ENCODE data around the gene ACAA1. TPM values are rescaled to one million over a fixed set of nuclear protein-coding genes. Genes with fewer than 3 reads are reported as not detected.

Gene ACAA1
- total RNA-seq, 2 experiments from 2014 or later, result 99.7 to 104 TPM

DNA sequence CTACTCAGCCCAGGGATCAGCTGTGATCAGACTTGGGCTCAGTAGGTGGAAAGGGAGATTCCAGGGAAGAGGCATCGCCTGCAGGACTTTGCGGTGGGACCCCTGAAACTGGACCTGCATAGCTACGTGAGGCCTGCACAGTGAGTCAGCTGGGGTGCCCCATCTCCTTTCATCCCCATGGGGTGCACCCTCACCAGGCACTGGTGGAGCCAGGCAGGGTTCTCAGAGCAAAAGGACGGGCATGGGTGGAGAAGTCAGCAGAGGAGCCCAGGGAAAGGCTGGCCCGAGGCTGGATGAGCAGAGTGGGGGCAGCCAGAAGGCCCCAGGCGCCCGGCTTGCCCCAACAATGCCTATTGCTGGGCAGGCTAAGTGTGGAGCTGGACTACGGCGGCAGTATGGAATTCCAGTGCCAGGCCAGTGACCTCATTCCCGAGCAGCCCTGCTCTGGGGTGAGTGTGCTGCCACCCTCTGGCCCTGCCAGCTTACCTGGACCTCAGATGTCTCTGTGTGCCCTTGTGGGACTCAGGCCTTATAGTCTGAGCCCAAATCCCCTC lies 19.7 kb downstream of the ACAA1 start:
- ChIA-PET POLR2A (interaction anchor here (0.6 to 1.3 kb wide), 2 partner anchors 229 to 1156 kb away, joined by 3 to 5 read pairs; partner anchors contain the start of gene XYLB), CTCF (interaction anchor here (0.9 to 4.9 kb wide), 17 partner anchors 7 to 363 kb away, joined by 3 to 37 read pairs (median 4); partner anchors contain the start of genes ACAA1 and XYLB)
- Mint-ChIP-seq H3K36me3 (ENCODE audit: low read depth) (peaks cover 20% of the 10 kb centered on the region), H3K9me3 (ENCODE audit: insufficient read depth) (no peaks in the 10 kb centered on the region), H3K4me3 (no peak overlapping the region), H3K27ac (no peak overlapping the region), H3K4me1 (ENCODE audit: low read depth) (peaks cover 5% of the 10 kb centered on the region), H3K27me3 (ENCODE audit: low read depth) (no peaks in the 10 kb centered on the region)
- no peak for DNase-seq
- ATAC-seq, result no peak

DNA sequence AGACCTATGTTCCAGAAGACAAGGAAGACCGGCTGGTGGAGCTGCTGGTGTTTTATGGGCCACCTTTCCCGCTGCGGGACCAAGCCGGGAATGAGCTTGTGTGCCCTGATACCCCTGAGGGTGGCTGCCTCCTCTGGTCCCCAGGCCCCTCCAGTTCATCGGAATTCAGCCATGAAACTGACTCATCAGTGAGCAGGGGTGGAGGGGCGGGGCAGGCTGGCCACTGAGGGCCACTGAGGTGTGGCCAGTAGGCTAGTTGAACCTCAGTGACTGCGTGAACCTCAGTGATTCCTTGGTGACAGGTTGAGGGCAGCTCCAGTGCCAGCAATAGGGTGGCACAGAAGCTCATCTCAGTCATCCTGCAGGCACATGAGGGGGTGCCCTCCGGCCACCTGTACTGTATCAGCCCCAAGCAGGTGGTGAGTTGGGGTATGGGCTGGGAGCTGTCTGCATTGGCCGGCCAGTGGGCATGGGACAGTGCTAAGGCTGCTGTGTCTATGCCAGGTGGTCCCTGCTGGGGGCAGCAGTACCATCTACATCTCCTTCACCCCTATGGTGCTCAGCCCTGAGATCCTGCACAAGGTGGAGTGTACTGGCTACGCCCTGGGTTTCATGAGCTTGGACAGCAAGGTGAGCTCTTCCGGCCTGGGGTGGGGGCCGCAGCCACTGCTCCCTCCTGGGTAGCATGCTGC lies 20.3 kb downstream of the ACAA1 start:
- peaks cover 5% of the 10 kb centered on the region for H3K4me1 Mint-ChIP-seq (ENCODE audit: low read depth)
- ChIA-PET CTCF (interaction anchor here (1.0 to 4.9 kb wide), 10 partner anchors 15 to 363 kb away, joined by 3 to 37 read pairs (median 4); partner anchors contain the start of genes ACAA1 and XYLB), POLR2A (interaction anchor here (1.3 to 1.4 kb wide), 2 partner anchors 23 to 230 kb away, joined by 3 to 5 read pairs; partner anchors contain the start of gene XYLB)
- no peaks in the 10 kb centered on the region for H3K27me3 Mint-ChIP-seq (ENCODE audit: low read depth)
- H3K4me3 Mint-ChIP-seq, result no peak overlapping the region
- H3K9me3 Mint-ChIP-seq (ENCODE audit: insufficient read depth), result no peaks in the 10 kb centered on the region
- ATAC-seq (no peak), DNase-seq (no peak)
- H3K27ac Mint-ChIP-seq, result no peak overlapping the region
- H3K36me3 Mint-ChIP-seq (ENCODE audit: low read depth), result peaks cover 16% of the 10 kb centered on the region

DNA sequence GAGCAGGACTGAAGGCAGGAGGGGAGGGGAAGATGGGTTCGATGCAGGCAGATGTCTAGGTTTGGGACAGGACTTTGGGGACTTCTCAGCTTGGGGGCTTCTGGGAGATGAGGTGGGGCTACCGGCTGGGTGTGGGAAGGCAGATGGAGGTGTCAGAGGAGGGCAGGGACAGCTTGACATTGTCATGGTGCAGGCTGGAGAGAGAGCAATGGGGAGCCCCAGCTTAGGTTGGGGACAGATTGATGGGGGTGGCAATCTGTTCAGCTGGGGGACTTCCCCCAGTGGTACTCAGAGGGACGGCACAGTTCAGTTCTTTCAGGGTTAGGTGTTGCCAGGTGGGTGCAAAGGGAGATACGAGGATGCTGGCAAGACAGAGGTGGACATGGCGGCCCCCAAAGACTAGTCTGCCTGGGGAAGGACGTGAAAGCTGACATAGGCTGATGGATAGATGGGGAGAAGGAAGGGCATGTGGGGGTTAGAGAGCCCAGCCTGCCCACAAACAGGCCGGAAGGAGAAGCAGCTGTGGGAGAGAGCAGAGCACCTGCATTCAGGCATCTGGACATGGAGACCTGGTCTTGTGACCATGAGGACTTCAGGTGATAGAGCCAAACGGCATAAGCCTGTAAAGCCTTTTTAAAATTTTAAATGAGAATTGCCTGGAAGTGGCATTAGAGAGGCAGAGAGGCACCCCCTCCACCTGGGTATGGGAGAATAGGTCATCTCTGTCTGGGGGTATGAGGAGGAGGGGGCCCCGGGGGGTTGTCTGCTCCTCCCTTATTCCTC lies 21.1 kb downstream of the ACAA1 start:
- ATAC-seq (no peak), DNase-seq (no peak)
- Mint-ChIP-seq H3K4me1 (ENCODE audit: low read depth) (peaks cover 5% of the 10 kb centered on the region), H3K27me3 (ENCODE audit: low read depth) (no peaks in the 10 kb centered on the region), H3K9me3 (ENCODE audit: insufficient read depth) (no peaks in the 10 kb centered on the region), H3K27ac (no peak overlapping the region), H3K36me3 (ENCODE audit: low read depth) (peaks cover 13% of the 10 kb centered on the region), H3K4me3 (no peak overlapping the region)
- POLR2A ChIA-PET, result interaction anchor here (1.4 kb wide), 1 partner anchor 22 kb away, joined by 3 read pairs; no protein-coding TSS in a partner anchor
- CTCF ChIA-PET, result interaction anchor here (1.1 to 4.9 kb wide), 6 partner anchors 16 to 229 kb away, joined by 3 to 37 read pairs (median 6); partner anchors contain the start of genes ACAA1 and XYLB

DNA sequence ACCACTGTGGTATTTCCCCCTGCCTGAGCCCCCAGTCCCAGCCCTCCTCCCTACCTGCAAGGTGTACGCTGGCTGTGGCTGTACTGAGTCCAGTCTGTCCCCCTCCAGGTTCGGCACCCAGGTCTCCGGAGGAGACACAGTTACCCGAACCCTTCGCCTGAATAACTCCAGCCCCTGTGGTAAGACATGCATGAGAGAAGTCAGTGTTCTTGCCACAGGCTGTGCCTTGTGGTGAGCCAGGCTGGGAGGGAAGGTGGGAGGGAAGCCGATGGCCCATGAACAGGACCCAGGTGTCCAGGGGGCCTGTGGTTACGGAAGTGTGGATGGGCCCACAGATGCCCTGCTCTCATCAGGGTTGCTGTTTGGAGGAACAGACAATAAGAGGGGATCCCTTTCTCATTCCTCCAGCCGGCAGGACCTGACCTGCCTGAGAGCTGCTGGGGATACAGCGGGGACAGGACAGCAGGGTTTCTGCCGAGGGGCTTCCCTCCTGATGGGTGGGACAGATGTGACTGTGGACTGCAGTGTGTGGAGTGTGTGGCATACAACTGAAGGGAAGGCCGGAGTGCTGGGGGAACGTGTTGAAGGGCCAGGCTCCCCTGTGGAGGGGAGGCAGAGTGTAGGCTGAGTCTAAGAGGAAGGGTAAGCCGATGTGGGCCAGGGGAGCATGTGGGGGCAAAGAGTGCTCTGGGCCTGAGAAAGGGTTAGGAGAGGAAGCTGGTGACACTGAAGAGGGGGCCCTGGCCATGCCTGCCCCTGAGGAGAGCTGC lies 21.9 kb downstream of the ACAA1 start:
- no peak overlapping the region for H3K4me3 Mint-ChIP-seq
- CTCF ChIA-PET, result interaction anchor here (1.5 kb wide), 1 partner anchor 24 kb away, joined by 3 read pairs; no protein-coding TSS in a partner anchor
- peaks cover 6% of the 10 kb centered on the region for H3K36me3 Mint-ChIP-seq (ENCODE audit: low read depth)
- peaks cover 5% of the 10 kb centered on the region for H3K4me1 Mint-ChIP-seq (ENCODE audit: low read depth)
- no peak for DNase-seq
- no peak for ATAC-seq
- no peaks in the 10 kb centered on the region for H3K27me3 Mint-ChIP-seq (ENCODE audit: low read depth)
- no peaks in the 10 kb centered on the region for H3K9me3 Mint-ChIP-seq (ENCODE audit: insufficient read depth)
- POLR2A ChIA-PET, result interaction anchor here (1.4 kb wide), 1 partner anchor 21 kb away, joined by 3 read pairs; no protein-coding TSS in a partner anchor
- no peak overlapping the region for H3K27ac Mint-ChIP-seq

DNA sequence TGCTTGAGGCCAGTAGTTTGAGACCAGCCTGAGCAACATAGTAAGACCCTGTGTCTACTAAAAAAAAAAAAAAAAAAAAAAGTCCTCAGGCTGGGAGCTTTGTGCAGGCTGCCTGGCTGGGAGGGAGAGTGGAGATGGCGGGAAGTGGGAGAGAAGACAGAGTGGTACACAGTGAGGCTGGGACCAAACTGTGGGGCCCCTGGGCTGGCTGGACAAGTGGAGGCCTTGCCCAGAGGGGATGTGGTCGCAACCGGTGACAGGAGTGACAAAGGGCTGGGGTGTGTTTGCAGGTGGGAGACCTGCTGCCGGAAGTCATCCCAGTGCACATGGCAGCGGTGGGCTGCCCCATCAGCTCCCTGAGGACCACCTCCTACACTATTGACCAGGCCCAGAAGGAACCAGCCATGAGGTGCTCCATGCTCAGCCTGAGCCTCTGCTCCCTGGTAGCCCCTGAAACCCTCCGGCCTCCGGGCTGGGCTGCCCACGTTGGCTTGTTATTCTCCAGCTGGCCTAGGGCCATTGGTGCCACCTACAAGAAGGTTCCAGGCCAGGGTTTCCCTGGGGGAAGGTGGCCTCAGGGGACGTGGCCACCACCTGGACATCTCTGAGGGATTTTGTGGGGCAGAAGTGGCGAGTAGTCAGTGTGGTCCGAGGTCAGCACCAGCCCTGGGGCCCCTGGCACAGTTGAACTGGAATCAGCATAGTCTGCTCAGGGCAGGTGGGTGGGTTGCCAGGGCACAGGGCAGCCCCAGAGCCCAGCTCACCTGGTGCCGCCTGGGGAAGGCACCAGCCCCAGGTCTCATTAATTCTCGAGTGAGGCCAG lies 22.7 kb downstream of the ACAA1 start:
- Mint-ChIP-seq H3K9me3 (ENCODE audit: insufficient read depth) (no peaks in the 10 kb centered on the region), H3K4me1 (ENCODE audit: low read depth) (peaks cover 5% of the 10 kb centered on the region), H3K36me3 (ENCODE audit: low read depth) (peaks cover 5% of the 10 kb centered on the region), H3K4me3 (no peak overlapping the region), H3K27ac (no peak overlapping the region), H3K27me3 (ENCODE audit: low read depth) (no peaks in the 10 kb centered on the region)
- POLR2A ChIA-PET, result no interaction called here
- CTCF ChIA-PET, result no interaction called here
- ATAC-seq (no peak), DNase-seq (no peak)

DNA sequence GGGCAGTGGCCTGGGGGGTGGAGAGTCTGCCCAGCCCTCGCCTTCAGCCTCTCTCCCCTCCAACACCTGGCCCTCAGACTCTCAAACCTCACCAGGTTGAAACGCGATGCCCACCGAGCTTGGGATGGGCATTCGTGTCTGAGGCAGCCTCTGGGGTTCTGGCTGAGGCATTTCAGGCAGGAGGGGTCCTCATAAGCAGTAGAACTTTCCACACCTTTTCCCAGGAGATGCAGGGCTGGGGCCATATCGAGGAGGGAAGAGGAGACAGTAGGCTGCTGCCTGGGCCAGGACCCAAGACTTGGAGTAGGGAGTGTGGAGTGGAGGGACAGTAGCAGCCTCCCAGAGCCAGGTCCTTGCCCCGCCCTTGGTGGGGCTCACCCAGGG lies 24.6 kb downstream of the ACAA1 start:
- H3K27ac Mint-ChIP-seq, result no peak overlapping the region
- H3K4me3 Mint-ChIP-seq, result no peak overlapping the region
- no peaks in the 10 kb centered on the region for H3K27me3 Mint-ChIP-seq (ENCODE audit: low read depth)
- H3K4me1 Mint-ChIP-seq (ENCODE audit: low read depth), result peaks cover 3% of the 10 kb centered on the region
- CTCF ChIA-PET, result no interaction called here
- DNase-seq, result no peak
- H3K9me3 Mint-ChIP-seq (ENCODE audit: insufficient read depth), result no peaks in the 10 kb centered on the region
- H3K36me3 Mint-ChIP-seq (ENCODE audit: low read depth), result no peaks in the 10 kb centered on the region
- no peak for ATAC-seq
- POLR2A ChIA-PET, result no interaction called here

DNA sequence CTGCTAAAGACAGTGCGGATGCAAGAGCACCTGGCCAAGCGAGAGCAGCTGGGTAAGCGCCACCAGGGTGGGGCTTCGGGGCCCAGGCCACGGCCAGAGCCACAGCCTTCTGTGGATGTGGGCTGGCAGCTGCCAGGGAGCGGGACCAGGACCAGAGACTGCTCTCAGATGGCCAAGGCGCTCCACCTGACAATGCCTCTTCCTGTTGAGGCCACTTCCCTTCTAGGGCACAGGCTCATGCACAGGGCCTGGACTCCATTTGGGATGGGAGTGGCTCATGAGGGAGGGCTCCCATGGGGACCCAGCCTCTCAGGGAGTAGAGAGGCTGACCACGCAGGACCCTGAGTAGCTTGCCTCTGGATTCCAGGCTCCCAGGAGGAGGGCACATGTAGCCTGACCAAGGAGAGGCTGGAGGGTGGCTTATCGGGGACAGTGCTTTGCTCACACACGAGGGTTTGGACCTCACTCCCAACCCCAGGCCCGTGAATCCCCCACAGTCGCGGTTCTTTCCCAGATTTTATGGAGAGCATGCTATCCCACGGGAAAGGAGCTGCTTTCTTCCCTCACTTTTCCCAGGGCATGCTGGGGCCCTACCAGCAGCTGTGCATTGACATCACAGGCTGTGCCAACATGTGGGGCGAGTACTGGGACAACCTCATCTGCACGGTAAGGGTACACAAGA lies 25.1 kb downstream of the ACAA1 start:
- no peak for ATAC-seq
- POLR2A ChIA-PET, result no interaction called here

DNA sequence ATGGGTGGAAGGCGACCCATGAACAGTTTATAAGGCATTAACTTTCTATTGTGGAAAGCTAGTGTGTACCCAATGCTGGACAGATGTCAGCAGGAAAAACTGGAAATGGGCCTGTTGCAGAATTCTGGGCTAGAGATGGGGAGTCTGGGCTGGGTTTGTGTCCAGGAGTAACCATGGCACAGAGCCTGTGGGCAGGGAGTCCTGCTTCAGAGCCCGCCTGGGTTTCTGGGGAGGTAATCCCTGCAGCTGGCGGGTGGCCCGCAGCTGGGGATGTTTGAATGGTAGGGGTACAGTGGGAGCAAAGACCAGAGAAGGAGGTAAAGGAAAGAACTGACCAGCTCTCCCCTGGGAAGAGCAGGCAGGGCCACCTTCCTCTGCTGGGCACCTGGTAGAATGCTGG lies 25.7 kb downstream of the ACAA1 start:
- Mint-ChIP-seq H3K4me1 (ENCODE audit: low read depth) (peaks cover 3% of the 10 kb centered on the region), H3K9me3 (ENCODE audit: insufficient read depth) (no peaks in the 10 kb centered on the region), H3K27ac (no peak overlapping the region), H3K4me3 (no peak overlapping the region), H3K36me3 (ENCODE audit: low read depth) (no peaks in the 10 kb centered on the region), H3K27me3 (ENCODE audit: low read depth) (peaks cover 5% of the 10 kb centered on the region)
- CTCF ChIA-PET, result no interaction called here
- POLR2A ChIA-PET, result no interaction called here
- ATAC-seq (no peak), DNase-seq (no peak)

More for the DNA sequence above, 25.1 kb downstream of the ACAA1 start:
- Mint-ChIP-seq H3K36me3 (ENCODE audit: low read depth) (no peaks in the 10 kb centered on the region), H3K4me1 (ENCODE audit: low read depth) (peaks cover 3% of the 10 kb centered on the region), H3K9me3 (ENCODE audit: insufficient read depth) (no peaks in the 10 kb centered on the region), H3K27me3 (ENCODE audit: low read depth) (peaks cover 3% of the 10 kb centered on the region), H3K27ac (no peak overlapping the region), H3K4me3 (no peak overlapping the region)
- CTCF ChIA-PET, result no interaction called here
- DNase-seq, result no peak

DNA sequence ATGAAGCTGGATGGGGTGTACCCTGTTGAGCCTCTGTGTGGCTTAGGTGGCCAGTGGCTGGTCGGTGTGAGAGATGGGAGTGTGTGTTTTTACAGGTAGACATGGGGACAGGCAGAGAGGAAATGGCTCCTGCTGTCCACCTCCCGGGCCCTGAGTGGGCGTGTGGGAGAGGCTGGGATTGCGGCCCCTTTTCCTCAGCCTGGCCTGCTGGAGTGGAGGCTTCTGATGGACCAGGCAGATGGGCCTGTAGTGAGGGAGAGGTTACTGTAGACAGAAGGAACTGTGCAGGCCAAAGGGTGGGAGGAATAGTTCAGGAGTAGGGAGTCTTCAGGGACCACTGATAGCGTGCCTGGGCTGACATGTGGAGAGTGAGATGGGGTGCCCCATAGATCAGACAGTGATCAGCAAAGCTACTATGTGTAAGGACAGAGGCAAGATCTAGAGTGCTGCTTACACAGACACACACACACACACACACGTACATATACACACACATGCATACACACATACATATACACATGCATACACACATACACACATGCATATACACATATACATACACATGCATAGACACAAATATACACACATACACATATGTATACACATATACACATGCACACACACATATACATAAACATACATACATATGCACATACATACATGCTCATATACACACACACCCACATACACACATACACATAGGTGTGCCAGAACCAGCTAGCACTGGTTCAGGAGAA lies 26.4 kb downstream of the ACAA1 start:
- Mint-ChIP-seq H3K4me1 (ENCODE audit: low read depth) (no peaks in the 10 kb centered on the region), H3K27me3 (ENCODE audit: low read depth) (peaks cover 8% of the 10 kb centered on the region), H3K27ac (no peak overlapping the region), H3K9me3 (ENCODE audit: insufficient read depth) (no peaks in the 10 kb centered on the region), H3K36me3 (ENCODE audit: low read depth) (peaks cover 2% of the 10 kb centered on the region), H3K4me3 (no peak overlapping the region)
- ATAC-seq (no peak), DNase-seq (no peak)
- POLR2A ChIA-PET, result no interaction called here
- CTCF ChIA-PET, result interaction anchor here (0.9 kb wide), 1 partner anchor 8 kb away, joined by 4 read pairs; no protein-coding TSS in a partner anchor

Measured in activated CD8-positive, alpha-beta T cell treated with anti-CD3 and anti-CD28 coated beads, Interleukin-2, amount 10 ng/mL, durations not matched to agents 7 days and 5 days (primary cell).